Umbilical cord (tissue), 2 donors: ENCODE data around the gene TRIM2. TPM values are rescaled to one million over a fixed set of nuclear protein-coding genes. Genes with fewer than 3 reads are reported as not detected.

Experiments
- DNase-seq: peaks from one replicate; pipeline ENCODE4 v3.0.0-alpha.2; 2015; ENCODE audit warnings: low spot score
- total RNA-seq: library from RNA; depleted of rRNA; stranded (reverse); fragments of >200 nt; gene quantifications from one replicate; pipeline ENCODE4 v1.2.3, GENCODE V29; 2014; ENCODE audit warnings: low replicate concordance; ENCODE audit not compliant: insufficient read depth

TRIM2 gene
- total RNA-seq, 1 donor from 2014 or later = 28.9 TPM

- DNase-seq = no peak
Measured at GRCh38 chr4:153248641-153249198, 44.5 kb downstream of the TRIM2 start.

- DNase-seq = peak; percentile 90
Measured at GRCh38 chr4:153249199-153250041, 45.2 kb downstream of the TRIM2 start.

- no peak for DNase-seq
Measured at GRCh38 chr4:153252122-153252521, 47.9 kb downstream of the TRIM2 start.

- DNase-seq = no peak
Measured at GRCh38 chr4:153255233-153255632, 51.0 kb downstream of the TRIM2 start.

- peak; percentile 87 for DNase-seq
Measured at GRCh38 chr4:153257151-153257620, 52.9 kb downstream of the TRIM2 start.

GRCh38 chr4:153257991-153258390 lies 53.7 kb downstream of the TRIM2 start:
- no peak for DNase-seq

GRCh38 chr4:153258750-153259149 lies 54.5 kb downstream of the TRIM2 start:
- DNase-seq = no peak

- no peak for DNase-seq
Measured at GRCh38 chr4:153259661-153260060, 55.4 kb downstream of the TRIM2 start.

GRCh38 chr4:153260132-153260531 lies 55.9 kb downstream of the TRIM2 start:
- no peak for DNase-seq

GRCh38 chr4:153260553-153261300 lies 56.5 kb downstream of the TRIM2 start:
- no peak for DNase-seq

- DNase-seq = no peak
Measured at GRCh38 chr4:153261461-153261860, 57.2 kb downstream of the TRIM2 start.

- no peak for DNase-seq
Measured at GRCh38 chr4:153261914-153262313, 57.7 kb downstream of the TRIM2 start.

GRCh38 chr4:153265306-153266047 lies 61.2 kb downstream of the TRIM2 start:
- DNase-seq = no peak

GRCh38 chr4:153266988-153267387 lies 62.7 kb downstream of the TRIM2 start:
- no peak for DNase-seq

GRCh38 chr4:153267890-153268289 lies 63.6 kb downstream of the TRIM2 start:
- DNase-seq = peak; percentile 62

GRCh38 chr4:153268295-153268694 lies 64.1 kb downstream of the TRIM2 start:
- DNase-seq = no peak

- DNase-seq = no peak
Measured at GRCh38 chr4:153269218-153269990, 65.2 kb downstream of the TRIM2 start.

GRCh38 chr4:153270361-153270760 lies 66.1 kb downstream of the TRIM2 start:
- no peak for DNase-seq

GRCh38 chr4:153271820-153272219 lies 67.6 kb downstream of the TRIM2 start:
- DNase-seq = peak; percentile 11

- DNase-seq = no peak
Measured at GRCh38 chr4:153273751-153274150, 69.5 kb downstream of the TRIM2 start.

GRCh38 chr4:153274967-153275366 lies 70.7 kb downstream of the TRIM2 start:
- no peak for DNase-seq
